ENCODE measurements around the gene ABCB4. TPM values are rescaled to one million over a fixed set of nuclear protein-coding genes. Genes with fewer than 3 reads are reported as not detected.

Gene ABCB4
- total RNA-seq, 1 experiment from 2014 or later, result not detected

DNA sequence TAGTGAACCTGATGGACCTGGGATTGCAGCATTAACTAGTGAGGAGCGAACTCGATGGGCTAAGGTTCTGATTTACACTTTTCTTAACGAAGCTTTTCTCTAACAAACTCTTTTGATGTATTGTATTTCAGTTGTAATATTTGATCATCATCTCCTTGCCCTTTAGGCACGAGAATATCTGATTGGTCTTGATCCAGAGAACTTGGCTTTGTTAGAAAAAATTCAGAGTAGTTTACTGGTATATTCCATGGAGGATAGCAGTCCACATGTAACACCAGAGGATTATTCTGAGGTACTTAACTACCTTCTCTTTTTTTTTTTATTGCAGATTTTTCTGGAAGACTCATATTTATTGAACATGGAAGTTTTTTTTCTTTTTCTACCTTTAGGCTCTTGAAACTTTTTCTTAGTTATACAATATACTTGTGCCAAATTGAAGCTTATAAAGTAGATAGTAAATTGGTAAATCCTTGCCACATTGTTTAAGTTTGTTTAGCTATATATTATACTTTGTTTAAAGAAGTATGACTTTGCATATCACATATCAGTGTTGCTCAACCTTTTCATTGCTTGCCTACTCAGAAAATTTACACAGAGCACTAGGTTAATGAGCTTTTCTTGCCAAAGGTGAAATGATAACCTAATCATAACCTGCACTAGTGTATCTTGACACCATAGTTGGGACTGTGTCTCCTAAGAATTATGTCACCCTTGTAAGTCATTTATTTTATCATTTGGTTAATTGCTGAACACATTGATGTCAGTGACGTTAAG is 99.6 kb downstream of the ABCB4 start (continued):
- no peak for TF ChIP-seq TCF7L2 (IDR thresholded peaks at IDR 0.05; ENCODE audit: borderline replicate concordance, extremely low read depth, insufficient read depth, insufficient read length)
- TF ChIP-seq ZNF274 (IDR thresholded peaks at IDR 0.05; ENCODE audit: low read depth, low read length), result no peak
- no peak for TF ChIP-seq ZFX (IDR thresholded peaks at IDR 0.05)
- TF ChIP-seq FOSL1 (IDR thresholded peaks at IDR 0.05; ENCODE audit: low read depth), result no peak
- TF ChIP-seq SP1 (IDR thresholded peaks at IDR 0.05; ENCODE audit: low read depth), result no peak
- no peak for TF ChIP-seq YY1 (IDR thresholded peaks at IDR 0.05; ENCODE audit: extremely low read depth, insufficient replicate concordance, low read depth, low read length)
- no peak for TF ChIP-seq EZH2 (IDR thresholded peaks at IDR 0.05)
- TF ChIP-seq, protein P1, sequence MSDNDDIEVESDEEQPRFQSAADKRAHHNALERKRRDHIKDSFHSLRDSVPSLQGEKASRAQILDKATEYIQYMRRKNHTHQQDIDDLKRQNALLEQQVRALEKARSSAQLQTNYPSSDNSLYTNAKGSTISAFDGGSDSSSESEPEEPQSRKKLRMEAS (IDR thresholded peaks at IDR 0.05), result no peak

- BruUV-seq (replicated peaks), result no TSS peak
- Histone ChIP-seq H3K27ac (ENCODE audit: low read depth, low read length) (no peak overlapping the region), H3K79me2 (ENCODE audit: insufficient read depth, low read length) (no peaks in the 10 kb centered on the region), H3K9ac (ENCODE audit: low read length) (no peak overlapping the region), H3K4me1 (ENCODE audit: control insufficient read depth in 1 of 2, insufficient read depth in 2 of 2, low read length in 2 of 2) (no peaks in the 10 kb centered on the region), H3K27me3 (ENCODE audit: insufficient read depth, low read length) (no peaks in the 10 kb centered on the region), H3K36me3 (ENCODE audit: control insufficient read depth in 1 of 2, insufficient read depth in 2 of 2, low read length in 2 of 2) (no peaks in the 10 kb centered on the region), H2AFZ (ENCODE audit: low read depth, low read length, poor library complexity, severe bottlenecking) (peak overlapping the region; percentile 94), H3K9me3 (ENCODE audit: control insufficient read depth in 1 of 2, insufficient read depth in 1 of 2, low read depth in 1 of 2, low read length in 2 of 2) (no peaks in the 10 kb centered on the region), H3K4me2 (ENCODE audit: low read length) (no peak overlapping the region), H4K20me1 (ENCODE audit: insufficient read depth) (no peaks in the 10 kb centered on the region), H3K9me2 (ENCODE audit: insufficient read depth) (no peaks in the 10 kb centered on the region), H3K4me3 (replicated peaks in 1 of 2; ENCODE audit: low read depth in 1 of 2, low read length in 2 of 2) (no peak overlapping the region)
- POLR2A ChIA-PET, result no interaction called here
- DNase-seq (ENCODE audit: low read depth, low spot score) (no peak), ATAC-seq (no peak)
- TF ChIP-seq, protein P1 (IDR thresholded peaks at IDR 0.05), result no peak
- no peak for TF ChIP-seq ZFX (IDR thresholded peaks at IDR 0.05)
- no peak for TF ChIP-seq EZH2phosphoT487 (IDR thresholded peaks at IDR 0.05; ENCODE audit: borderline replicate concordance)
- no peak for TF ChIP-seq CEBPB (IDR thresholded peaks at IDR 0.05; ENCODE audit: low read depth)
- TF ChIP-seq ZNF274 (IDR thresholded peaks at IDR 0.05; ENCODE audit: low read depth, low read length), result no peak
- no peak for TF ChIP-seq SRF (IDR thresholded peaks at IDR 0.05; ENCODE audit: low read depth)
- TF ChIP-seq CBX3 (IDR thresholded peaks at IDR 0.05; ENCODE audit: low read depth), result no peak
- no peak for TF ChIP-seq POLR2A (IDR thresholded peaks at IDR 0.05; ENCODE audit: borderline replicate concordance, extremely low read depth, insufficient read depth, insufficient read length)
- no peak for TF ChIP-seq JUND (IDR thresholded peaks at IDR 0.05)
- no peak for TF ChIP-seq SIN3A (IDR thresholded peaks at IDR 0.05; ENCODE audit: low read depth)
- TF ChIP-seq TCF7L2 (IDR thresholded peaks at IDR 0.05; ENCODE audit: borderline replicate concordance, extremely low read depth, insufficient read depth, insufficient read length), result no peak
- CTCF ChIA-PET, result no interaction called here
- RAD21 ChIA-PET (ENCODE audit: low non-redundant PET in 1 of 2, low total read pairs in 2 of 2, uncharacterized antibody in 2 of 2, unreplicated experiment in 2 of 2), result no interaction called here
- intact Hi-C loops (cut with micrococcal nuclease), result no loop called here
Observed at GRCh38 chr7:87370660-87371180, 104.8 kb downstream of the ABCB4 start.

Data from HCT116 (cell line).